Measurements from ENCODE around the gene ZIC5. TPM values are rescaled to one million over a fixed set of nuclear protein-coding genes. Genes with fewer than 3 reads are reported as not detected.
"Not testable (repeated sequence)": the region's sequence is repeated elsewhere in the genome, so short reads cannot be mapped to it uniquely, and the experiment has no call there.

ZIC5 gene
- total RNA-seq, 4 donors from 2014 or later, result not detected

GRCh38 chr13:99953138-99953755 lies 18.3 kb downstream of the ZIC5 start:
- DNase-seq, result no peak
- in situ Hi-C loops (cut with MboI; ENCODE audit: low pct_ligation_motif_present in 1 of 4, low pct_unique_long_range_greater_than_20kb in 1 of 4, low sequenced_read_pairs in 3 of 4) (no loop called here), intact Hi-C loops (cut with DNase I; ENCODE audit: low total_unique reads) (no loop called here)
- Histone ChIP-seq H3K9me3 (no peaks in the 10 kb centered on the region), H3K36me3 (no peaks in the 10 kb centered on the region), H3K27me3 (peaks cover 97% of the 10 kb centered on the region), H3K27ac (no peak overlapping the region), H3K4me3 (no peak overlapping the region), H3K4me1 (peaks cover 18 to 28% (median 19%) of the 10 kb centered on the region in 4 donors)
- TF ChIP-seq CTCF (IDR thresholded peaks at IDR 0.05) (no peak), EP300 (IDR thresholded peaks at IDR 0.05; ENCODE audit: low read depth) (no peak), POLR2AphosphoS5 (IDR thresholded peaks at IDR 0.05) (no peak), POLR2A (IDR thresholded peaks at IDR 0.05) (no peak)
- WGBS, 2 donors (ENCODE audit: low coverage in 1 of 2), result 45 to 46% methylated on average over 4 to 14 of the region's 14 CpGs

GRCh38 chr13:99951666-99952065 lies 19.9 kb downstream of the ZIC5 start:
- WGBS, 2 donors (ENCODE audit: low coverage in 1 of 2), result 91% methylated on average over 1 of the region's 1 CpG
- intact Hi-C loops (cut with DNase I; ENCODE audit: low total_unique reads); H3K9me3 ChIP-seq; DNase-seq; in situ Hi-C loops (cut with MboI; ENCODE audit: low pct_ligation_motif_present in 1 of 4, low pct_unique_long_range_greater_than_20kb in 1 of 4, low sequenced_read_pairs in 3 of 4); H3K4me3 ChIP-seq; H3K27ac ChIP-seq; H3K36me3 ChIP-seq: not testable (repeated sequence)
- Histone ChIP-seq H3K4me1 (peaks cover 10 to 19% (median 11%) of the 10 kb centered on the region in 4 donors), H3K27me3 (peaks cover 96% of the 10 kb centered on the region)

- peaks cover 89% of the 10 kb centered on the region for H3K27me3 ChIP-seq
- 51 to 55% methylated on average over 4 to 8 of the region's 8 CpGs for WGBS, 2 donors (ENCODE audit: low coverage in 1 of 2)
Observed at GRCh38 chr13:99949679-99950413, 21.7 kb downstream of the ZIC5 start.

GRCh38 chr13:99948907-99949678 lies 22.5 kb downstream of the ZIC5 start:
- Histone ChIP-seq H3K9me3 (no peaks in the 10 kb centered on the region), H3K36me3 (no peaks in the 10 kb centered on the region), H3K27ac (no peak overlapping the region), H3K4me3 (no peak overlapping the region), H3K27me3 (peaks cover 83% of the 10 kb centered on the region), H3K4me1 (peaks cover 0 to 8% (median 0%) of the 10 kb centered on the region in 4 donors)
- 53 to 64% methylated on average over 6 to 10 of the region's 10 CpGs for WGBS, 2 donors (ENCODE audit: low coverage in 1 of 2)
- intact Hi-C loops (cut with DNase I; ENCODE audit: low total_unique reads), result no loop called here
- in situ Hi-C loops (cut with MboI; ENCODE audit: low pct_ligation_motif_present in 1 of 4, low pct_unique_long_range_greater_than_20kb in 1 of 4, low sequenced_read_pairs in 3 of 4), result loop anchor here in 1 of 4 donors (25.0 kb wide), 1 partner anchor 563 kb away; no protein-coding TSS in a partner anchor
- TF ChIP-seq CTCF (IDR thresholded peaks at IDR 0.05) (no peak), POLR2AphosphoS5 (IDR thresholded peaks at IDR 0.05) (no peak), EP300 (IDR thresholded peaks at IDR 0.05; ENCODE audit: low read depth) (no peak)
- DNase-seq, result no peak

More at GRCh38 chr13:99949679-99950413, 21.7 kb downstream of the ZIC5 start:
- no peak for DNase-seq
- Histone ChIP-seq H3K27ac (no peak overlapping the region), H3K4me3 (no peak overlapping the region), H3K4me1 (peaks cover 0 to 8% (median 0%) of the 10 kb centered on the region in 4 donors), H3K9me3 (no peaks in the 10 kb centered on the region), H3K36me3 (no peaks in the 10 kb centered on the region)
- intact Hi-C loops (cut with DNase I; ENCODE audit: low total_unique reads), result no loop called here
- in situ Hi-C loops (cut with MboI; ENCODE audit: low pct_ligation_motif_present in 1 of 4, low pct_unique_long_range_greater_than_20kb in 1 of 4, low sequenced_read_pairs in 3 of 4), result loop anchor here in 1 of 4 donors (25.0 kb wide), 1 partner anchor 562 kb away; no protein-coding TSS in a partner anchor
- no peak for TF ChIP-seq POLR2AphosphoS5 (IDR thresholded peaks at IDR 0.05)

- WGBS, 2 donors (ENCODE audit: low coverage in 1 of 2), result 82% methylated on average over 4 of the region's 4 CpGs; no CpG with 5 or more reads in 1 of the 2 donors
- intact Hi-C loops (cut with DNase I; ENCODE audit: low total_unique reads) (no loop called here), in situ Hi-C loops (cut with MboI; ENCODE audit: low pct_ligation_motif_present in 1 of 4, low pct_unique_long_range_greater_than_20kb in 1 of 4, low sequenced_read_pairs in 3 of 4) (loop anchor here in 1 of 4 donors (25.0 kb wide), 1 partner anchor 564 kb away; no protein-coding TSS in a partner anchor)
- peaks cover 81% of the 10 kb centered on the region for H3K27me3 ChIP-seq
- H3K36me3 ChIP-seq, result no peaks in the 10 kb centered on the region
- no peak overlapping the region for H3K4me3 ChIP-seq
- TF ChIP-seq POLR2AphosphoS5 (IDR thresholded peaks at IDR 0.05) (no peak), POLR2A (IDR thresholded peaks at IDR 0.05) (no peak), CTCF (IDR thresholded peaks at IDR 0.05) (no peak), EP300 (IDR thresholded peaks at IDR 0.05; ENCODE audit: low read depth) (no peak)
- no peak overlapping the region for H3K27ac ChIP-seq
- H3K9me3 ChIP-seq, result no peaks in the 10 kb centered on the region
- peaks cover 0 to 8% (median 0%) of the 10 kb centered on the region in 4 donors for H3K4me1 ChIP-seq
- DNase-seq, result no peak
Observed at GRCh38 chr13:99948411-99948810, 23.2 kb downstream of the ZIC5 start.

Data from transverse colon (tissue), 4 donors.